ENCODE measurements around the gene TTYH3.

The TTYH3 gene

GRCh38 chr7:2651336-2651735 lies 19.6 kb downstream of the TTYH3 start:
- DNase-seq, result peak; percentile 29

- no peak for DNase-seq
These were observed 20.3 kb downstream of the TTYH3 start for GRCh38 chr7:2651847-2652735.

DNA sequence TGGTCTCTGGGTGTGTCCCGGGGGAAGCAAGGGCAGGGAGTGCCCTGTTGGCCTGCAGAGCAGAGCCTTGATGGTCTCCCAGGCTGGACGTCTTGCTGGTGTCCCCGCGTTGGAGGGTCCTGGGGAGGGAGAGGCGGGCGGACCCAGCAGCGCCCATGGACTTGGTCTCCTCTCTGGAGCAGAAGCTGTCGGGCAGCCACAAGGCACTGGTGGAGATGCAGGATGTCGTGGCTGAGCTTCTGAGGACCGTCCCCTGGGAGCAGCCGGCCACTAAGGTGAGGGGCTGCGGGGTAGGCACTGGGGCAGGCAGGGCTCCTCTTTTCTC lies 20.9 kb downstream of the TTYH3 start:
- no peak for DNase-seq

- no peak for DNase-seq
These were observed 22.3 kb downstream of the TTYH3 start for GRCh38 chr7:2654059-2654458.

DNA sequence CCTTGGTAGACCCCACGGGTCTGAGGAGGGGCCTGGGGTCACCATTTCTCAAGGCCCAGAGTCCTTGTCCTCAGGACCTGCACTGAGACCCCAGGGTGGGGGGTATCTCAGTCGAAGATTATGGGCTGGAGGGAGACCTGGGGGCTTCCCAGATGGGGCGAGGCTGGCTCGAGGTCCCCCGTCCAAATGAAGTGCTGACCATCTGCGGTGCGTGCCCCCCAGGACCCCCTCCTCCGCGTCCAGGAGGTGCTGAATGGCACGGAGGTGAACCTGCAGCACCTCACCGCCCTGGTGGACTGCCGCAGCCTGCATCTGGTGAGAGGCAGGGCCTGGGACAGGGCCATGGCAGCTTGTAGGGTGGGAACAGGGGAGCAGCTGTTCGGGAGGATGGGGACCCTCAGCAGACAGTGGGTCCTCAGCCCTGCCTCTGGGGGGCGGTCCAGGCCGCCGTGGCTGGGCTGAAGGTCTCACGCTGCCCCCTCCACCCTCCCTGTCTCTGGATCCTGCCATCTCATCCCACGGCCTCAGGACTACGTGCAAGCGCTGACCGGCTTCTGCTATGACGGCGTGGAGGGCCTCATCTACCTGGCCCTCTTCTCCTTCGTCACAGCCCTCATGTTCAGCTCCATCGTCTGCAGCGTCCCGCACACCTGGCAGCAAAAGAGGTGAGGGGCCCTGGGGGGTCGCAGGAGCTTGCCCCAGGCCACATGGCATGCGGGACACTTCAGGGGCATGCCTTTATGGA lies 24.3 kb downstream of the TTYH3 start:
- DNase-seq, result no peak

- no peak for DNase-seq
These were observed 25.4 kb downstream of the TTYH3 start for GRCh38 chr7:2657208-2657607.

GRCh38 chr7:2657920-2658671 lies 26.3 kb downstream of the TTYH3 start:
- DNase-seq, result no peak

GRCh38 chr7:2658941-2659340 lies 27.2 kb downstream of the TTYH3 start:
- DNase-seq, result no peak

DNA sequence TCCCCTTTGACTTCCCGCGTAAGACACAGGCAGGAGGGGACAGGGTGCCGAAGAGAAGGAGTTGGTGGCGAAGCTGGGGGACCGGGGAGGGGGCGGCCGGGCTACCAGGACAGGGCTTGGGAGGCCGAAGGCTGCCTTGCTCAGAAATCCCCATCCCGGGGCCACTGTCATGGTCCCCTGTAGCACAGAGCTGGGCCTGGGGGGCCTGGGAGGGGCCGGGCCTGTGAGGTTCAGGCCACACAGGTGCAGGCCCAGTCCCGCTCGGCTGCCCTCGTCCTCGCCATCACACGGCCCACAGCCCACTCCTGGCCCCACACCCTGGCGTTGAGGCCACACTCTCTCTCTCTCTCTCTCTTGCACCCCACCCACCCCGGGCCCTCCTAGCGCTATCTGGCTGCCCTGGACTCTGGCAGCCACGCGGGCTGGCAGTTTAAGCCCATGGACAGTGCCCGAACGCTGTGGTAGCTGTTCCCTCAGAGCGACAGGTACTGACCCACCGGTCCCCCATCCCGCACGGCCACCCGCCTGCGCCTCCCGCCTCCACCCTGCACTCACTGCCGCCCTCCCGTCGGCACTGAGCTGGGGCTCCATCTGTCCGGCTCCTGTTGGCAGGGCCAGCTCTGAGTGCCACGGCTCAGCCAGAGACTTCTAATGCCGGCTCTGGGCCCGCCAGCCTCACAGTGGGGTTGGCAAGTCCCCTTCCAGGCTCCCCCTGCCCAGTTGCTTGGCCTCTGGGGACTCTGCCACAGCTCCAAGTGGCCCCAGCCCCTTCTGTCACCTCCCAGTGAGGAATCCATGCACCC lies 28.0 kb downstream of the TTYH3 start:
- no peak for DNase-seq

GRCh38 chr7:2660359-2661095 lies 28.7 kb downstream of the TTYH3 start:
- DNase-seq, result no peak

DNA sequence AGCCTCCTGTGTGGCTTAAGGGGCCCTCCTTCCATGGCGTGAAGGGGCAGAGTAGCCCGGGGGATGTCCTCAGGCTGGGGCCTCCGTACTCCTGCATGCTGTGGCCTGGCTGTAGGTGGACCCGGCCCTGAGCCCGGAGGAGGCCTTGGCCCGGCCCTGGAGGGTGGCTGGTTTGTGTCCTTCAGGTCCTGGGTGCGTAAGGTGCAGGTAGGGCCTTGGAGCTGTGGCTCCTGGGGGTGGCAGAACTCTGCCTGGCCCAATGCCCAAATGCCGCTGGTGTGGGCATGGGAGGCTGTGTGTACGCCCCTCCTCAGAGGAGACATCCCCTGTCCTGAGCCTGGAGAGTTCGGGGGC lies 29.3 kb downstream of the TTYH3 start:
- no peak for DNase-seq

DNA sequence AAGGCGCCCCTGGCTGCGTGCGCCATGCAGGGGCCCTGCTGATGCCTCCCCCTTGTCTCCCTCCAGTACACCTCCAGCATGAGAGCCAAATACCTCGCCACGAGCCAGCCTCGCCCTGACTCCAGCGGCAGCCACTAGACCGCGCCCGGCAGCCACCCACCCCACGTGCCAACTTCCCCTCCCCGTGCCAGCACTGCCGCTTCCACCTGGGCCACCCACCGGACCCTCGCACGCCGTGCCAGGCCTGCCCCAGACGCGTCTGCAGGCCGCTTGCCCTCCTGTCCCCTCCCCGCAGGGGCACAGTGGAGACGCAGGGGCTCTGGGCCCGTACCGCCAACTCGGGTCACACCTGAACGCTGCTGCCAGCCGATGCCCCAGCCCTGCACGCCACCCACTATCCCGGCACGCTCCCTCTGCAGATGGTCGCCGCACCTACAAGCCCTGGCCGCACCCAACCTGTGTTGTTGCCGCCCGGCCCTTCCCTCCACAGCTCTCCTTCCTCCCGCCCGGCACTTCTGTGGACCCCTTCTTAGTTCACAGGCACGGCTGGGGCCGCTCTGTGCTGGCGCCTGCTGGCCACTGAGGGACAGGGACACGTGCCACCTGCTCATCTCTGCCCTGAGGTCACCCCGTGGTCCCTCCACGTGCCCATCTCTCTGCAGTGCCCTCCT lies 30.0 kb downstream of the TTYH3 start:
- DNase-seq, result no peak

DNA sequence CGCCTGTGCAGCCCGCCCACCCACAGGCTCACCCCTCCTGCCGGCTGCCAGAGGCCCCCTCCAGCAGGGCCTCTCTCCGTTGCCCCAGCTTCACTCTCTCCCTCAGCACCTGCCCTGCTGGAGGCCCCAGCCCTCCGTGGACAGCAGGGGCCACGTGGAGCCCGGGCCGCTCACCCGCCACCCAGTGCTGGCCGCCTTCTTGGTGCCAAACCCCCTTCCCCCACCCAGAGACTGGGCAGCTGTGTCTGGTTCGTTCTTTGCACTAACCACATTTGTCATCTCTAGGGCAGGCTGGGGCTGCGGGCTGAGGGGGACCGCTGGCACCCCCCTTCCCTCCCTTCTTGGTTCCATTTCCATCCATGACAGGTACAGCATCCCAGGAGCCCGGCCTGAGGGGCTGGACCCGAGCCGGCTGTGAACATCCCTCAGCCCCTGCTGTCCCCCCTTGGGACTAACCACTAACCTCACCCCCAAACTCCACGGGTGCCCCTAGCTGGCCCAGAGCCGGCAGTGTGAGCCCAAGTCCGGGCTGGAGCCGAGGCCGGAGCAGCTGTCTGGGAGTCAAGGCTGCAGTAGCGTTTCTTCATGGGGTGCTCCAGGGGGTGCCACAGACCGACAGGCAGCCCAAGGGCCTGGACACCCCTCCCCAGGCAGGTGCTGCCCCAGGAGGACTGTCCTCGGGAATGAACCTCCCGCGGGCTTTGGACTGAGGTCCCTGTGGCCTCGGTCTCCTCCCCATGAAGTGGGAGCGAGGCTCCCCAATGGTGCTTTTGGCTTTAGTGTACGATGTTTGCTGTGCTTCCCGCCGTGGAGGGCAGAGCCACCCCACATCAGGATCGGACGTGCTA lies 30.7 kb downstream of the TTYH3 start:
- DNase-seq, result no peak

GRCh38 chr7:2663121-2663886 lies 31.5 kb downstream of the TTYH3 start:
- DNase-seq, result no peak

DNA sequence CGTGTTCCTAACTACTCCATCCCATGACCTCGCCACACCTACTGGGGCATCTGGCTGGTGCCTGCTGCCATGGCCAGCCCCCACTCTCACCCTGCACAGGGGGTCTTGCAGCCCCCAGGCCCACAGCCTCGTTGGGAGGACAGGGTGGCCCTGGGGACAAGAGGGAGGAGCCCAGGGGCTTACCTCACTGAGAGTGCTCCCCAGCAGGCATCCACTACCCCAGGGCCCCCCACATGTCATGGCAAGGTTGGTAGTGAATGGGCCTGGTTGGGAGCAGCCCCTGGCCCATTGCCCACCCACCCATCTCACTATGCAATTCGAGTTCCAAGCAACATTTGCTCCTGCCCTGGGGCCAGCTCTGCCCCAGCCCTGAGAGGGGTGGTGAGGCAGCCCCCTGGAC lies 32.2 kb downstream of the TTYH3 start:
- DNase-seq, result no peak

DNA sequence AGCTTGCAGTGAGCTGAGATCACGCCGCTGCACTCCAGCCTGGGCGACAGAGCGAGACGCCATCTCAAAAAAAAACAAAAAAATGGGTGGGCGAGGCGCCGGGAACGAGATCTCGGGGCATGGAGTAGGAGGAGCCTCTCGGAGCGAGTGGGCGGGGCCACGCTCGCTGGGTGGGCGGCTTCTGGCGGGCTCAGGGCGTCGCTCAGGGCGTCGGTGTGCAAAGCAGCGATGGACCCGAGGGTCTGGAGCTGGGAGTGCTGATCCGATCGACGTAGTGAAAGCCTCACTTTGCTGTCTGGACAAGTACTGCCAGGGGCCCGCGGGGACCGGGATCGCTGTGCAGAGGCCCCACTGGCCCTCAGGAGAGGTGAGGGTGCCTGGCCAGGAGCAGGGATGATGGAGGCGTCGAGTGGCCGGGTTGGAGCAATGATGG lies 33.6 kb downstream of the TTYH3 start:
- DNase-seq, result no peak

DNA sequence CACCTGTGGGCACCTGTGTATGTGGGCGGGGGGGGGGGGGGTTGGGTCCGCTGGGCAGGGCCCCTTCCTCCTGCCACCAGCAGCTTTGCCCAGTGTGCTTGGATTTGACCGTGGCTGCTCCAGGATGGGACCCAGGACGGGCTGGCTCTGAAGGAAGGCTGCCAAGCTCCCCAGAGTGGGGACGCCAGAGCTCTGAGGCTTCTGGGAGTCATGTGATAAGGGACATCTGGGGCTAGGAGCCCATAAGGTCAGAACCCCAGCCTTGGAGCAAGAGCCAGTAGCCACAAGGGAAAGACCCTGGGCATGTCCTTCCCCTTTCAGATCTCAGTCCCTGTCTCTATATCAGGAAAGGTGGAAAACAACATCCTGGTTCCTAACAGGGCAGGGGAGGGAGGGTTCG lies 34.4 kb downstream of the TTYH3 start:
- no peak for DNase-seq

- no peak for DNase-seq
These were observed 34.9 kb downstream of the TTYH3 start for GRCh38 chr7:2666588-2667250.

GRCh38 chr7:2667843-2668242 lies 36.1 kb downstream of the TTYH3 start:
- no peak for DNase-seq

Data from NCI-H1694 (cell line).